ENCODE measurements around the gene NUP50.

DNA sequence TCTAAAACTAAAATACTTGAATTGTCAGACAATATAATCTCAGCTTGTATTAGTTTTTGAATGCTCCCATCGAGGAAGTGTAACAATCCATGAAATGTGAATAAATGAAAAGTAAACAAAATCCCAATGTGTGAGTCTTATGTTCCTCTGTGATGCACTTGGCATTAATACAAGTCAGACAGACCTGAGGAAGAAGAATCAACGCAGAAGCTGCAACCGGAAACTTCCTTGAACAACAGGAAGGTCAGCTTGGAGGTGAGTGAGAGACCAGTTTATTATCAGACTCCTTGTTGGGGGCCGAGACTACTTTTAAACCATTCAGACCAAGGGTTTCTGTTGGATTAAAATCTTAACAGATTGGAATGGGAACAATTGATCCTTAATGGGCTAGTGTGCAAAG lies 24.2 kb downstream of the NUP50 start:
- TF ChIP-seq, protein P1, sequence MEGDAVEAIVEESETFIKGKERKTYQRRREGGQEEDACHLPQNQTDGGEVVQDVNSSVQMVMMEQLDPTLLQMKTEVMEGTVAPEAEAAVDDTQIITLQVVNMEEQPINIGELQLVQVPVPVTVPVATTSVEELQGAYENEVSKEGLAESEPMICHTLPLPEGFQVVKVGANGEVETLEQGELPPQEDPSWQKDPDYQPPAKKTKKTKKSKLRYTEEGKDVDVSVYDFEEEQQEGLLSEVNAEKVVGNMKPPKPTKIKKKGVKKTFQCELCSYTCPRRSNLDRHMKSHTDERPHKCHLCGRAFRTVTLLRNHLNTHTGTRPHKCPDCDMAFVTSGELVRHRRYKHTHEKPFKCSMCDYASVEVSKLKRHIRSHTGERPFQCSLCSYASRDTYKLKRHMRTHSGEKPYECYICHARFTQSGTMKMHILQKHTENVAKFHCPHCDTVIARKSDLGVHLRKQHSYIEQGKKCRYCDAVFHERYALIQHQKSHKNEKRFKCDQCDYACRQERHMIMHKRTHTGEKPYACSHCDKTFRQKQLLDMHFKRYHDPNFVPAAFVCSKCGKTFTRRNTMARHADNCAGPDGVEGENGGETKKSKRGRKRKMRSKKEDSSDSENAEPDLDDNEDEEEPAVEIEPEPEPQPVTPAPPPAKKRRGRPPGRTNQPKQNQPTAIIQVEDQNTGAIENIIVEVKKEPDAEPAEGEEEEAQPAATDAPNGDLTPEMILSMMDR (IDR thresholded peaks at IDR 0.05; ENCODE audit: low read depth, low read length), result no peak
- no peak for TF ChIP-seq EZH2phosphoT487 (IDR thresholded peaks at IDR 0.05; ENCODE audit: low read depth)
